ENCODE results near the gene EEF1AKMT4. TPM values are rescaled to one million over a fixed set of nuclear protein-coding genes. Genes with fewer than 3 reads are reported as not detected.

Gene EEF1AKMT4
- total and polyA plus RNA-seq, 2 donors (not counting 1 experiment from before 2014, with no cell fraction given): 1.2 to 2.1 TPM

DNA sequence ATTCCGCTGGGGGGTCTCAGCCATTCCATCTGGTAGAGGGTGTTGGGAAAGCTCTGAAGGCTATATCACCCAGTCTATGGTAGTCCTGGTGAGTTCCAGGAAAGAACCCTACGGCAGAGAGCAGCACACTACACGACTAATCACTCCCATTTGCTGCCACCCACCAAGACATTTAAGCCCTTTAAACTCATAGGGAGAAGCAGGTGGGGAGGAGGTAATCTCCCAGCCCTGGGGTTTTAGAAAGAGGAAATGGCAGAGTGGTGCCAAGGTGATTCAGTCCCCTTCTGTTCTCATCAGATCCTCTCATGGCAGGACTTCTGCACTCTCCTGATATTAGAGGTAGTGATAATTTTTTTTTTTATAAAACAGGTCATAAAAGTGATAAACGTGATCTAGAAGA lies 30.7 kb upstream of the EEF1AKMT4 start:
- Histone ChIP-seq H3K9ac (ENCODE audit: insufficient read depth, low read length) (no peak overlapping the region), H3K36me3 (ENCODE audit: control insufficient read depth, insufficient read depth, low read length) (no peaks in the 10 kb centered on the region), H4K20me1 (ENCODE audit: control insufficient read depth, extremely low read depth, insufficient read depth, low read length) (no peaks in the 10 kb centered on the region), H3K4me1 (ENCODE audit: control insufficient read depth, extremely low read depth, insufficient read depth, low read length) (no peaks in the 10 kb centered on the region), H3K9me3 (ENCODE audit: control insufficient read depth, insufficient read depth, low read depth, low read length) (no peaks in the 10 kb centered on the region), H3K4me2 (ENCODE audit: extremely low read depth, insufficient read depth, low read length) (no peak overlapping the region), H3K27ac (ENCODE audit: insufficient read depth, low read length) (no peak overlapping the region), H3K27me3 (ENCODE audit: control insufficient read depth, insufficient read depth, low read length) (no peaks in the 10 kb centered on the region), H2AFZ (ENCODE audit: low read length) (no peak overlapping the region), H3K79me2 (ENCODE audit: control insufficient read depth, insufficient read depth, low read length) (no peaks in the 10 kb centered on the region), H3K4me3 (replicated peaks in 1 of 4; ENCODE audit: control extremely low read depth in 1 of 4, insufficient read depth in 1 of 4, low read depth in 3 of 4, low read length in 4 of 4) (no peak overlapping the region)
- no peak for DNase-seq (ENCODE audit: low read depth in 2 of 2)
- TF ChIP-seq EZH2 (IDR thresholded peaks at IDR 0.05; ENCODE audit: low read length, missing control alignments): no peak
- TF ChIP-seq, protein P1, sequence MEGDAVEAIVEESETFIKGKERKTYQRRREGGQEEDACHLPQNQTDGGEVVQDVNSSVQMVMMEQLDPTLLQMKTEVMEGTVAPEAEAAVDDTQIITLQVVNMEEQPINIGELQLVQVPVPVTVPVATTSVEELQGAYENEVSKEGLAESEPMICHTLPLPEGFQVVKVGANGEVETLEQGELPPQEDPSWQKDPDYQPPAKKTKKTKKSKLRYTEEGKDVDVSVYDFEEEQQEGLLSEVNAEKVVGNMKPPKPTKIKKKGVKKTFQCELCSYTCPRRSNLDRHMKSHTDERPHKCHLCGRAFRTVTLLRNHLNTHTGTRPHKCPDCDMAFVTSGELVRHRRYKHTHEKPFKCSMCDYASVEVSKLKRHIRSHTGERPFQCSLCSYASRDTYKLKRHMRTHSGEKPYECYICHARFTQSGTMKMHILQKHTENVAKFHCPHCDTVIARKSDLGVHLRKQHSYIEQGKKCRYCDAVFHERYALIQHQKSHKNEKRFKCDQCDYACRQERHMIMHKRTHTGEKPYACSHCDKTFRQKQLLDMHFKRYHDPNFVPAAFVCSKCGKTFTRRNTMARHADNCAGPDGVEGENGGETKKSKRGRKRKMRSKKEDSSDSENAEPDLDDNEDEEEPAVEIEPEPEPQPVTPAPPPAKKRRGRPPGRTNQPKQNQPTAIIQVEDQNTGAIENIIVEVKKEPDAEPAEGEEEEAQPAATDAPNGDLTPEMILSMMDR (conservative IDR thresholded peaks at IDR 0.05 in 1 of 2, IDR thresholded peaks at IDR 0.05 in 1 of 2; ENCODE audit: low read depth in 1 of 2, low read length in 2 of 2): no peak

DNA sequence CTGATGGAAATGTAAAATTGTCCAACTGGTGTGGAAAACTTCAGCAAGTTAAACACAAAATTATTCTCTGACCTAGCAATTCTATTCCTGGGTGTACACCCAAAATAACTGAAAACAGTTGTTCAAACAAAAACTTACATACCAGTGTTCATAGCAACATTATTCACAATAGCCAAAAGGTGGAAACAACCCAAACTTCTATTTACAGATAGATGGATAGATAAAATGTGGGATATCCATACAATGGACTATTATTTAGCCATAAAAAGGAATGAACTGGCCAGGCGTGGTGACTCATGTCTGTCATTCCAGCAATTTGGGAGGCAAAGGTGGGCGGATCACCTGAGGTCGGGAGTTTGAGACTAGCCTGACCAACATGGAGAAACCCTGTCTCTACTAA lies 27.0 kb upstream of the EEF1AKMT4 start:
- no peak overlapping the region for H2AFZ ChIP-seq (ENCODE audit: low read length)
- no peaks in the 10 kb centered on the region for H4K20me1 ChIP-seq (ENCODE audit: control insufficient read depth, extremely low read depth, insufficient read depth, low read length)
- H3K36me3 ChIP-seq (ENCODE audit: control insufficient read depth, insufficient read depth, low read length): no peaks in the 10 kb centered on the region
- H3K4me2 ChIP-seq (ENCODE audit: extremely low read depth, insufficient read depth, low read length): no peak overlapping the region
- no peaks in the 10 kb centered on the region for H3K9me3 ChIP-seq (ENCODE audit: control insufficient read depth, insufficient read depth, low read depth, low read length)
- H3K79me2 ChIP-seq (ENCODE audit: control insufficient read depth, insufficient read depth, low read length): no peaks in the 10 kb centered on the region
- no peak for TF ChIP-seq EZH2 (IDR thresholded peaks at IDR 0.05; ENCODE audit: low read length, missing control alignments)
- TF ChIP-seq, protein P1 (conservative IDR thresholded peaks at IDR 0.05 in 1 of 2, IDR thresholded peaks at IDR 0.05 in 1 of 2; ENCODE audit: low read depth in 1 of 2, low read length in 2 of 2): no peak
- no peak overlapping the region for H3K27ac ChIP-seq (ENCODE audit: insufficient read depth, low read length)
- no peak overlapping the region for H3K9ac ChIP-seq (ENCODE audit: insufficient read depth, low read length)
- DNase-seq (ENCODE audit: low read depth in 2 of 2): no peak
- H3K27me3 ChIP-seq (ENCODE audit: control insufficient read depth, insufficient read depth, low read length): no peaks in the 10 kb centered on the region
- no peaks in the 10 kb centered on the region for H3K4me1 ChIP-seq (ENCODE audit: control insufficient read depth, extremely low read depth, insufficient read depth, low read length)
- H3K4me3 ChIP-seq (replicated peaks in 1 of 4; ENCODE audit: control extremely low read depth in 1 of 4, insufficient read depth in 1 of 4, low read depth in 3 of 4, low read length in 4 of 4): no peak overlapping the region

GRCh38 chr3:184223946-184224345 lies 25.5 kb upstream of the EEF1AKMT4 start:
- Histone ChIP-seq H3K79me2 (ENCODE audit: control insufficient read depth, insufficient read depth, low read length) (no peaks in the 10 kb centered on the region), H2AFZ (ENCODE audit: low read length) (no peak overlapping the region), H3K4me3 (replicated peaks in 1 of 4; ENCODE audit: control extremely low read depth in 1 of 4, insufficient read depth in 1 of 4, low read depth in 3 of 4, low read length in 4 of 4) (no peak overlapping the region), H3K4me1 (ENCODE audit: control insufficient read depth, extremely low read depth, insufficient read depth, low read length) (no peaks in the 10 kb centered on the region), H4K20me1 (ENCODE audit: control insufficient read depth, extremely low read depth, insufficient read depth, low read length) (no peaks in the 10 kb centered on the region), H3K27ac (ENCODE audit: insufficient read depth, low read length) (no peak overlapping the region), H3K9ac (ENCODE audit: insufficient read depth, low read length) (no peak overlapping the region), H3K9me3 (ENCODE audit: control insufficient read depth, insufficient read depth, low read depth, low read length) (no peaks in the 10 kb centered on the region), H3K27me3 (ENCODE audit: control insufficient read depth, insufficient read depth, low read length) (peaks cover 13% of the 10 kb centered on the region), H3K4me2 (ENCODE audit: extremely low read depth, insufficient read depth, low read length) (no peak overlapping the region), H3K36me3 (ENCODE audit: control insufficient read depth, insufficient read depth, low read length) (no peaks in the 10 kb centered on the region)
- no peak for TF ChIP-seq EZH2 (IDR thresholded peaks at IDR 0.05; ENCODE audit: low read length, missing control alignments)
- TF ChIP-seq, protein P1 (conservative IDR thresholded peaks at IDR 0.05 in 1 of 2, IDR thresholded peaks at IDR 0.05 in 1 of 2; ENCODE audit: low read depth in 1 of 2, low read length in 2 of 2): no peak
- no peak for DNase-seq (ENCODE audit: low read depth in 2 of 2)
